HEK293 (cell line): ENCODE data around the gene LPO.

Experiments
- TCF7L2 ChIP-seq: IDR thresholded peaks from 2 replicates; pipeline ENCODE4 v1.6.1; 2011; ENCODE audit warnings: low read depth, mild to moderate bottlenecking, inconsistent platforms, low read length, moderate library complexity, borderline replicate concordance
- YY1 ChIP-seq: fragments of 450-650 bp; formaldehyde crosslinking; IDR thresholded peaks from 2 replicates; pipeline ENCODE4 v1.5.1; 2018; ENCODE audit warnings: missing biosample characterization, missing genetic modification characterization
- ZNF610 ChIP-seq: fragments of 450-650 bp; formaldehyde crosslinking; IDR thresholded peaks from 2 replicates; pipeline ENCODE4 v1.5.1; 2016; ENCODE audit warnings: missing biosample characterization, missing genetic modification characterization, borderline replicate concordance
- TF ChIP-seq, protein P1 (sequence below): fragments of 450-650 bp; formaldehyde crosslinking; conservative IDR thresholded peaks from 2 replicates; pipeline ENCODE4 v1.5.1; 2016; ENCODE audit warnings: low read depth, missing biosample characterization, missing genetic modification characterization

DNA sequence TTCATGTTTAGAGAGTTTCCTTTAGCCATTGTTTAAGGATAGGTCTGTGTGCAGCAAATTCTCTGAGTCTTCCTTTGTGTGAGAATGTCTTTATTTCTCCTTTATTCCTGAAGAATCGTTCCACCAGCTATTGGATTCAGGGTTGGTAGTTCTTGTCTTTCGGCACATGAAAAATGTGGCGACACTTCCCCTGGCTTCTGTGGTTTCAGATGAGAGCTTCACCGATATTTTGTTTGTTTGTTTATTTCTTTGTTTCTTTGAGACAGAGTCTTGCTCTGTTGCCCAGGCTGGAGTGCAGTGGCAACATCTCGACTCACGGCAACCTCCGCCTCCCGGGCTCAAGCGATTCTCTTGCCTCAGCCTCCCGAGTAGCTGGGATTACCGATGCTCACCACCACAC is 23.8 kb downstream of the LPO start:
- no peak for TF ChIP-seq ZNF610
- no peak for TF ChIP-seq TCF7L2
- TF ChIP-seq, protein P1, sequence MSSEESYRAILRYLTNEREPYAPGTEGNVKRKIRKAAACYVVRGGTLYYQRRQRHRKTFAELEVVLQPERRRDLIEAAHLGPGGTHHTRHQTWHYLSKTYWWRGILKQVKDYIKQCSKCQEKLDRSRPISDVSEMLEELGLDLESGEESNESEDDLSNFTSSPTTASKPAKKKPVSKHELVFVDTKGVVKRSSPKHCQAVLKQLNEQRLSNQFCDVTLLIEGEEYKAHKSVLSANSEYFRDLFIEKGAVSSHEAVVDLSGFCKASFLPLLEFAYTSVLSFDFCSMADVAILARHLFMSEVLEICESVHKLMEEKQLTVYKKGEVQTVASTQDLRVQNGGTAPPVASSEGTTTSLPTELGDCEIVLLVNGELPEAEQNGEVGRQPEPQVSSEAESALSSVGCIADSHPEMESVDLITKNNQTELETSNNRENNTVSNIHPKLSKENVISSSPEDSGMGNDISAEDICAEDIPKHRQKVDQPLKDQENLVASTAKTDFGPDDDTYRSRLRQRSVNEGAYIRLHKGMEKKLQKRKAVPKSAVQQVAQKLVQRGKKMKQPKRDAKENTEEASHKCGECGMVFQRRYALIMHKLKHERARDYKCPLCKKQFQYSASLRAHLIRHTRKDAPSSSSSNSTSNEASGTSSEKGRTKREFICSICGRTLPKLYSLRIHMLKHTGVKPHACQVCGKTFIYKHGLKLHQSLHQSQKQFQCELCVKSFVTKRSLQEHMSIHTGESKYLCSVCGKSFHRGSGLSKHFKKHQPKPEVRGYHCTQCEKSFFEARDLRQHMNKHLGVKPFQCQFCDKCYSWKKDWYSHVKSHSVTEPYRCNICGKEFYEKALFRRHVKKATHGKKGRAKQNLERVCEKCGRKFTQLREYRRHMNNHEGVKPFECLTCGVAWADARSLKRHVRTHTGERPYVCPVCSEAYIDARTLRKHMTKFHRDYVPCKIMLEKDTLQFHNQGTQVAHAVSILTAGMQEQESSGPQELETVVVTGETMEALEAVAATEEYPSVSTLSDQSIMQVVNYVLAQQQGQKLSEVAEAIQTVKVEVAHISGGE (tag by site-specific recombination): no peak
- TF ChIP-seq YY1 (tag by site-specific recombination): no peak
